GM10248 (cell line): ENCODE measurements around the gene CHD8.
"Not testable (repeated sequence)": the region's sequence is repeated elsewhere in the genome, so short reads cannot be mapped to it uniquely, and the experiment has no call there.

Experiments
- CTCF ChIA-PET: fragments of 300-600 bp; sonication (Branson Sonifier 250); formaldehyde crosslinking; extraction: SDS; loops from one replicate; lab custom pipeline; 2021; ENCODE audit warnings: antibody characterized with exemption; lab: Yijun Ruan, JAX
- POLR2A ChIA-PET: fragments of 350-650 bp; sonication (Branson Sonifier 250); formaldehyde crosslinking; extraction: SDS; loops from one replicate; lab custom pipeline; 2020; ENCODE audit warnings: antibody characterized with exemption; lab: Yijun Ruan, JAX
- DNase-seq: peaks from one replicate; pipeline ENCODE4 v3.0.0; 2012; ENCODE audit errors: extremely low spot score
- TF ChIP-seq, protein P1 (sequence below): IDR thresholded peaks from 2 replicates; pipeline ENCODE4 v1.5.1; 2012; ENCODE audit warnings: mild to moderate bottlenecking, low read depth; ENCODE audit errors: extremely low read depth, missing control alignments, control extremely low read depth

Gene CHD8

DNA sequence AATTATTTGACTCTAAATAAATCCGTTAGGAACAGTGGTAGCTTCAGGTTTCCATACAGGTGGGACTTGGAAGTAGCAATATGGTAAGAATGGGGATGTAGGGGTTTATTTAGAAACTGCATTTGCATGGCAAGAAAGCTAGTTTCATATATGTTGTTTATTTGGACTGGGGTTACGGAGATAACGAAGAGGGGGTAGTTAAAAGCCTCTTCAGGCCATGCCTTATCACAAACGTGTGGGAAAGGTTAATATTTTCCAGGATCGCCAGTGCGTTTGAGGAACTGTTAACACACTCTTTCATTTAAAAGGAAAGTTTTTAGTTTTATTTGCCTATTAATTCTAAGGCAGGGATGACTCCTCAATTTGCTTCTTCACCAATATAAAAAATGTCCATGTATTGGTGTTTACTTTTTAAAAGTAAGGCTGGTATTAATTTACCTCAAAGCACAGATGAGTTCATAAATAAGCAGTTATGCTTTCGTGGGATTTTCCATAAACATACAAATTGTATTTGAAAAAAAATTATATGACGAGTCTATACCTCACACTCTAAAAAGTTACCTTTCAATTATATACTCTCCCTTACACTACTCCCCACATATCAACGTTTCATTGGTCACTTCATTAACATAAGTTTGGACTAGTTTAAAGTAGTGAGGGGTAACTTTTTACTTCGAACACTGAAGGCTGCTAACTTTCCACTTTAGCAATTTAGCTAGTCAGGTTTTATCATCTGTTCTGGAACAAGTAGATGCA is 20.0 kb upstream of the CHD8 start:
- DNase-seq: no peak
- ChIA-PET POLR2A (interaction anchor here (2.0 kb wide), 1 partner anchor 35 kb away, joined by 4 read pairs; the partner anchor contains the start of gene METTL3), CTCF (interaction anchor here (0.6 to 4.1 kb wide), 20 partner anchors 11 to 221 kb away, joined by 3 to 34 read pairs (median 4); partner anchors contain the start of genes CHD8 and METTL3)
- TF ChIP-seq, protein P1, sequence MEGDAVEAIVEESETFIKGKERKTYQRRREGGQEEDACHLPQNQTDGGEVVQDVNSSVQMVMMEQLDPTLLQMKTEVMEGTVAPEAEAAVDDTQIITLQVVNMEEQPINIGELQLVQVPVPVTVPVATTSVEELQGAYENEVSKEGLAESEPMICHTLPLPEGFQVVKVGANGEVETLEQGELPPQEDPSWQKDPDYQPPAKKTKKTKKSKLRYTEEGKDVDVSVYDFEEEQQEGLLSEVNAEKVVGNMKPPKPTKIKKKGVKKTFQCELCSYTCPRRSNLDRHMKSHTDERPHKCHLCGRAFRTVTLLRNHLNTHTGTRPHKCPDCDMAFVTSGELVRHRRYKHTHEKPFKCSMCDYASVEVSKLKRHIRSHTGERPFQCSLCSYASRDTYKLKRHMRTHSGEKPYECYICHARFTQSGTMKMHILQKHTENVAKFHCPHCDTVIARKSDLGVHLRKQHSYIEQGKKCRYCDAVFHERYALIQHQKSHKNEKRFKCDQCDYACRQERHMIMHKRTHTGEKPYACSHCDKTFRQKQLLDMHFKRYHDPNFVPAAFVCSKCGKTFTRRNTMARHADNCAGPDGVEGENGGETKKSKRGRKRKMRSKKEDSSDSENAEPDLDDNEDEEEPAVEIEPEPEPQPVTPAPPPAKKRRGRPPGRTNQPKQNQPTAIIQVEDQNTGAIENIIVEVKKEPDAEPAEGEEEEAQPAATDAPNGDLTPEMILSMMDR: no peak

DNA sequence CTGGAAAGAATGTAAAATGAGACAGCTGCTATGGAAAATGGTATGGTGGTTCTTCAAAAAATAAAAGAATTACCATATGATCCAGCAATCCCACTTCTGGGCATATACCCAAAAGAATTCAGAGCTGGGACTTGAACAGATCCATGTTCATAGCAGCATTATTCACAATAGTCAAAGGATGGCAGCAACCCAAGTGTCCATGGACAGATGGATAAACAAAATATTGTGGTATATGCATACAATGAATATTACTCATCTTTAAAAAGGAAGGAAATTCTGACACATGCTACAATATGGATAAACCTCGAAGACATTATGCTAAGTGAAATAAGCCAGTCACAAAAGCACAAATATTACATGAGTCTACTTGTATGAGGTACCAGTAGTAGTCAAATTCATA is 11.7 kb upstream of the CHD8 start:
- DNase-seq: no peak
- TF ChIP-seq, protein P1: no peak
- ChIA-PET POLR2A (no interaction called here), CTCF (interaction anchor here (1.1 to 3.6 kb wide), 2 partner anchors 10 to 11 kb away, joined by 5 to 18 read pairs; partner anchors contain the start of genes CHD8 and TOX4)

DNA sequence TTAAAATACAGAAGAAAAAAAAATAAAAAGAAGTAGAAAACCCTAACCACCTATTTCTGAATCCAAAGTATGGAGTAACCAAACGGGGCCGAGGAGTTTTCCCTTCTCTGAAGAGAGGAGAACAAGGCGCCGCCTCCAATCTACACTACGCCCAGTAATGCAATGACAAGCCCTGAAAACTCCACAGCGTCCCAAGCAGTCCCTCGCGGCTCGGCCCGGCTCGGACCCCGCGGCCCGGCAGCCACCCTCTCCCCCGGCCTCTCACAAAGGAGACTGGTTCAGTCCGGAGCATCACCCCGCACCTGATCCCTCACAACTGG is 371 bp downstream of the CHD8 start:
- no peak for DNase-seq
- ChIA-PET CTCF (interaction anchor here (0.7 to 3.7 kb wide), 21 partner anchors 10 to 241 kb away, joined by 3 to 40 read pairs (median 4); partner anchors contain the start of genes METTL3, RAB2B and TOX4), POLR2A (interaction anchor here (0.8 to 1.8 kb wide), 5 partner anchors 9 to 56 kb away, joined by 3 to 22 read pairs (median 3); partner anchors contain the start of gene METTL3)
- TF ChIP-seq, protein P1: no peak

DNA sequence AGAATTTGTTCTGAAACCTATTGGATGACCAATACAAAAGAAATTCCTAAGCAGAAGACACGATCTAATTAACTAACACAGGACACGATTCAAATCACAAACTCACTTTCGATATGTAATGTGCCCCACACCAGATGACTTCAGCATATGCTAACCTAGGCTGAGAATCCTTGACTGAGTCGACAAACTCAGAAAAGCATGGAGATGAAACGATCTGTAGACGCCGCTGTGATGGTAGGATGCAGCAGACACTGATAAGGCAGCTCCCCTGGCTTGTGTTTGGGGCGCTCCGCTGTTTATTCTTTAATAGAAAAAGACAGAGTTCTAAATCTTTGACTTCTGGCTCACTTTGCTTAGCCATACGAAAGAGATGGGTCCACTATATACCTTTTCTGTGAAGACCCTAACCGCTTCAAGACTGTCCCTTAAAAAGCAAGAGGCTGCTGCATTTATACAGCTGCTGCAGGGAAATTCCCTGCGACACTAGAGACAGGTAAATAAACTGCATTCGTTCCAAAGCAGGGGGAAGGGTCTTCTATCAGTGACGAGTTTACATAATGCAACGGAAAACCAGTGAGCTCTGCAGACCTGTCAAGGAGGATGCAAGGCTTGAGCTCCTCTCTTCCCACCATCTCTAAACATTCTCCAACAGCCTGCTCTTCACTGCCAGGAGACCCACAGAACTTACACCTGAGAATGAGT is 929 bp downstream of the CHD8 start:
- POLR2A ChIA-PET: interaction anchor here (1.1 to 1.8 kb wide), 2 partner anchors 9 to 18 kb away, joined by 6 to 22 read pairs; no protein-coding TSS in a partner anchor
- DNase-seq: no peak
- TF ChIP-seq, protein P1: no peak

DNA sequence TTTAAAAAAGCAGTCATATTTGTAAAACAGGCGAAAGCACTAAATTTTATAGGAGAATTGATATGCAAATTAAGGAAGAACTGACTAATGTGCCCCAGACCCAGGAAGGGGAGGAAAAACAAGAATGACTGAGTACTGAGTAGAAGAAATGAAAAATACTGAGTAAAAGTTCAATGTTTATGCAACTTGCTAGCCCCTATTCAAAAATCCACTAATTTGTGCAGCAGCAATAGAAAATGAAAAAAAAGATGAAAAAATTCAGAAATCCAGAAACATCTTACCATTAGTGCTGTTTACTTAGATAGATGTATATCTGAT is 6.1 kb downstream of the CHD8 start:
- ChIA-PET POLR2A (interaction anchor here (0.6 to 2.1 kb wide), 2 partner anchors 13 to 16 kb away, joined by 9 to 11 read pairs; no protein-coding TSS in a partner anchor), CTCF (interaction anchor here (0.9 to 5.1 kb wide), 3 partner anchors 12 to 61 kb away, joined by 3 to 22 read pairs (median 3); partner anchors contain the start of gene METTL3)
- no peak for DNase-seq
- TF ChIP-seq, protein P1: no peak

More for the DNA sequence above, 929 bp downstream of the CHD8 start:
- CTCF ChIA-PET: interaction anchor here (0.9 to 3.7 kb wide), 10 partner anchors 10 to 240 kb away, joined by 3 to 40 read pairs (median 4); no protein-coding TSS in a partner anchor

DNA sequence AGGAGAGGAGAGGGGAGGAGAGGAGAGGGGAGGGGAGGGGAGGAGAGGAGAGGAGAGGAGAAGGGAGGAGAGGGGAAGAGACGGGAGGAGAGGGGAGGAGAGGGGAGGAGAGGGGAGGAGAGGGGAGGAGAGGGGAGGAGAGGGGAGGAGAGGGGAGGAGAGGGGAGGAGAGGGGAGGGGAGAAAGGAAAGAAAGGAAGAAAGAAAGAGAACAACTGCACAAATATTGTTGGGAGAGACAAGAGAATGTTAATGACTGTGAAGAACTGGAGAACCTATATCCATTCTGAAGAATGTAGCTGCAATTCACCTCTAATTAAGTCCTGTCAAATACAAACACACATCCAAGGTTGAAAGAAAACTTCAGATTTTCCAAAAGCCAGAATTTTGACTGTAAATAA is 13.3 kb downstream of the CHD8 start:
- POLR2A ChIA-PET: not testable (repeated sequence)

More for the DNA sequence above, 13.3 kb downstream of the CHD8 start:
- not testable (repeated sequence) for DNase-seq
- CTCF ChIA-PET: interaction anchor here (2.6 to 4.9 kb wide), 2 partner anchors 14 to 34 kb away, joined by 11 to 33 read pairs; partner anchors contain the start of genes CHD8, RAB2B and TOX4
